NCI-H2171 (cell line): ENCODE measurements around the gene KANSL1.
A peak's percentile ranks its signal among the peaks of the same experiment; 100 is the strongest.
"Not testable (repeated sequence)": the region's sequence is repeated elsewhere in the genome, so short reads cannot be mapped to it uniquely, and the experiment has no call there.

ENCODE experiments used
- DNase-seq: peaks from one replicate; lab custom pipeline; 2025; lab: John Stamatoyannopoulos, UW

The KANSL1 gene

DNA sequence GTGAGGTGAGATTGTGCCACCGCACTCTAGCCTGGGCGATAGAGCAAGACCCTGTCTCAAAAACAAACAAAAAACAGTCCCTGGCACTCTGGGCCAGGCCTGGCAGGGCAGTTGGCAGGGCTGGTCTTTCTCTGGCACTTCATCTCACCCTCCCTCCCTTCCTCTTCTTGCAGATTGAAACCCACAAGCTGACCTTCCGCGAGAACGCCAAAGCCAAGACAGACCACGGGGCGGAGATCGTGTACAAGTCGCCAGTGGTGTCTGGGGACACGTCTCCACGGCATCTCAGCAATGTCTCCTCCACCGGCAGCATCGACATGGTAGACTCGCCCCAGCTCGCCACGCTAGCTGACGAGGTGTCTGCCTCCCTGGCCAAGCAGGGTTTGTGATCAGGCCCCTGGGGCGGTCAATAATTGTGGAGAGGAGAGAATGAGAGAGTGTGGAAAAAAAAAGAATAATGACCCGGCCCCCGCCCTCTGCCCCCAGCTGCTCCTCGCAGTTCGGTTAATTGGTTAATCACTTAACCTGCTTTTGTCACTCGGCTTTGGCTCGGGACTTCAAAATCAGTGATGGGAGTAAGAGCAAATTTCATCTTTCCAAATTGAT lies 169.3 kb downstream of the KANSL1 start:
- no peak for DNase-seq

DNA sequence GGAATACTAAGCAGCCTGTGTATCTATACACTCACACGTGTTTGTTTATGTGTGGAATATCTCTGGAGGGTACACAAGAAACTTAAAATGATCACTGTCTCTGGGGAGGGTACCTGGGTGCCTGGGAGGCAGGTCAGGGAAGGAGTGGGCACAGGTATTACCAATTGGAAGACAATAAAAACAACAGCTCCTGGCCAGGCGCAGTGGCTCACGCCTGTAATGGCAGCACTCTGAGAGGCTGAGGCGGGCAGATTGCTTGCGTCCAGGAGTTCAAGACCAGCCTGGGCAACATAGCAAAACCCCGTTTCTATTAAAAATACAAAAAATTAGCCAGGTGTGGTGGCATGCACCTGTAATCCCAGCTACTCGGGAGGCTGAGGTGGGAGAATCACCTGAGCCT lies 169.9 kb downstream of the KANSL1 start:
- not testable (repeated sequence) for DNase-seq

DNA sequence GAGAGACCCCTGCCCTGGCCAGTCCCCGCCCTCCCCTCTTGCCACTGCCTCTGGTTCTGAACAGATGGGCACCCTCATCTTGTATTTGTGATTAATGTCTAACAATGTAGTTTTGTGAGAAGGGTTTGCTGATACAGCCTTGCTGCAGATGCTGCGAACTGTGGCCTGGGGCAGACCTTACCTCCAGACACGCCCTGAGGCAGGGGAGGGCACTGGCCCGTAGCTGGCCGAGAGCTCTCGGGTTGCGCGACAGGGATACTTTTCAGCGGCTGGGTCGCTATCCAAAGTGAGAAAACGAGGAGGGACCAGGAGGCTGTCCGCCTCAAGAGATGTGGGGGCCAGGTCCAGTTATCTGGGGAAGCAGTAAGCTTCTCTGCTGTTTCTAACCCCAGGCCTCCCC lies 172.2 kb downstream of the KANSL1 start:
- no peak for DNase-seq

DNA sequence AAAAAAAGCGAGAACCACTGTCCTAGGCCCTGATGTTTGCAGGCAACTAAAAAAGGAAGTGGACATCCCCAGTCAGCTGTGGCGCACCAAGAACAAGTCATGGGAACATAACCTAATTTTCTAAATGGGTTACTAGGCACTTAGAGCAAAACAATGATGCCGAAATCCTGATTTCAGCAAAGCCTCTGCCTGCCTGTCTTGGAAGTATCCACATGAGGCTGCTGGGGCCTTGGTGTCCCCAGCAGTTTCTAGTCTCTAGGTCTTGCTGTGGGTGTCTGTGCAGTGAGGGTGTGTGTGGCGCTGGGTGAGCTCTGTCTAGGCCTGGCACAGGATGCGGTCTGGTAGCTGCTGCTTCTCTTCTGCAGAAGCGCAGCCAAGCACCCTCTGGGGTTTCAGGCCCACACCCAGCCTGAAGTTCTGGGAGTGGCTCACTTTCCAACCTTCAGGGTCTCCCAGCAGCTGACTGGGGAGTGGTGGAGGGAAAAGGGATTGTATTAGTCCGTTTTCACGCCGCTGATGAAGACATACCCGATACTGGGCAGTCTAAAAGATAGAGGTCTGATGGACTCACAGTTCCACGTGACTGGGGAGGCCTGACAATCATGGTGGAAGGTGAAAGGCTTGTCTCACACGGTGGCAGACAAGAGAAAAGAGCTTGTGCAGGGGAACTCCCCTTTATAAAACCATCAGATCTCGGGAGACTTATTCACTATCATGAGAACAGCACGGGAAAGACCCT lies 173.0 kb downstream of the KANSL1 start:
- DNase-seq = no peak

DNA sequence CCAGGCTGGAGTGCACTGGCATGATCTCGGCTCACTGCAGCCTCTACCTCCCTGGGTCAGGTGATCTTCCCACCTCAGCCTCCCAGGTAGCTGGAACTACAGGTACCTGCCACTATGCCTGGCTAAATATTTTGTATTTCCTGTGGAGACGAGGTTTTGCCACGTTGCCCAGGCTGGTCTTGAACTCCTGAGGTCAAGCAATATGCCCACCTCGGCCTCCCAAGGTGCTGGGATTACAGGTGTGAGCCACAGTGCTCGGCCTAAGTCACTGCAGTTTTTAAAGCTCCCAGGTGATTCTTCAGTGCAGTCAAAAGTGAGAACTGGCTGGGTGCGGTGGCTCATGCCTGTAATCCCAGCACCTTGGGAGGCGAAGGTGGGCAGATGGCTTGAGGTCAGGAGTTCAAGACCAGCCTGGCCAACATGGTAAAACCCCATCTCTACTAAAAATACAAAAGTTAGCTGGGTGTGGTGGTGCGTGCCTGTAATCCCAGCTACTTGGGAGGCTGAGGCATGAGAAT lies 173.8 kb downstream of the KANSL1 start:
- DNase-seq = not testable (repeated sequence)

DNA sequence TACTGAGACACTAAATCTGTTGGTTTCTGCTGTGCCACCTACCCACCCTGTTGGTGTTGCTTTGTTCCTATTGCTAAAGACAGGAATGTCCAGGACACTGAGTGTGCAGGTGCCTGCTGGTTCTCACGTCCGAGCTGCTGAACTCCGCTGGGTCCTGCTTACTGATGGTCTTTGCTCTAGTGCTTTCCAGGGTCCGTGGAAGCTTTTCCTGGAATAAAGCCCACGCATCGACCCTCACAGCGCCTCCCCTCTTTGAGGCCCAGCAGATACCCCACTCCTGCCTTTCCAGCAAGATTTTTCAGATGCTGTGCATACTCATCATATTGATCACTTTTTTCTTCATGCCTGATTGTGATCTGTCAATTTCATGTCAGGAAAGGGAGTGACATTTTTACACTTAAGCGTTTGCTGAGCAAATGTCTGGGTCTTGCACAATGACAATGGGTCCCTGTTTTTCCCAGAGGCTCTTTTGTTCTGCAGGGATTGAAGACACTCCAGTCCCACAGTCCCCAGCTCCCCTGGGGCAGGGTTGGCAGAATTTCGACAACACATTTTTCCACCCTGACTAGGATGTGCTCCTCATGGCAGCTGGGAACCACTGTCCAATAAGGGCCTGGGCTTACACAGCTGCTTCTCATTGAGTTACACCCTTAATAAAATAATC lies 179.6 kb downstream of the KANSL1 start:
- DNase-seq = no peak

DNA sequence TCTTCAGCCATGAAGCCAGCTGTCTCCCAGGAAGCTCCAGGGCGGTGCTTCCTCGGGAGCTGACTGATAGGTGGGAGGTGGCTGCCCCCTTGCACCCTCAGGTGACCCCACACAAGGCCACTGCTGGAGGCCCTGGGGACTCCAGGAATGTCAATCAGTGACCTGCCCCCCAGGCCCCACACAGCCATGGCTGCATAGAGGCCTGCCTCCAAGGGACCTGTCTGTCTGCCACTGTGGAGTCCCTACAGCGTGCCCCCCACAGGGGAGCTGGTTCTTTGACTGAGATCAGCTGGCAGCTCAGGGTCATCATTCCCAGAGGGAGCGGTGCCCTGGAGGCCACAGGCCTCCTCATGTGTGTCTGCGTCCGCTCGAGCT lies 180.1 kb downstream of the KANSL1 start:
- no peak for DNase-seq

DNA sequence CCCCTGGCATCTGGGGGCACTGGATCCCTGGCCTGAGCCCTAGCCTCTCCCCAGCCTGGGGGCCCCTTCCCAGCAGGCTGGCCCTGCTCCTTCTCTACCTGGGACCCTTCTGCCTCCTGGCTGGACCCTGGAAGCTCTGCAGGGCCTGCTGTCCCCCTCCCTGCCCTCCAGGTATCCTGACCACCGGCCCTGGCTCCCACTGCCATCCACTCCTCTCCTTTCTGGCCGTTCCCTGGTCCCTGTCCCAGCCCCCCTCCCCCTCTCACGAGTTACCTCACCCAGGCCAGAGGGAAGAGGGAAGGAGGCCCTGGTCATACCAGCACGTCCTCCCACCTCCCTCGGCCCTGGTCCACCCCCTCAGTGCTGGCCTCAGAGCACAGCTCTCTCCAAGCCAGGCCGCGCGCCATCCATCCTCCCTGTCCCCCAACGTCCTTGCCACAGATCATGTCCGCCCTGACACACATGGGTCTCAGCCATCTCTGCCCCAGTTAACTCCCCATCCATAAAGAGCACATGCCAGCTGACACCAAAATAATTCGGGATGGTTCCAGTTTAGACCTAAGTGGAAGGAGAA lies 180.6 kb downstream of the KANSL1 start:
- no peak for DNase-seq

DNA sequence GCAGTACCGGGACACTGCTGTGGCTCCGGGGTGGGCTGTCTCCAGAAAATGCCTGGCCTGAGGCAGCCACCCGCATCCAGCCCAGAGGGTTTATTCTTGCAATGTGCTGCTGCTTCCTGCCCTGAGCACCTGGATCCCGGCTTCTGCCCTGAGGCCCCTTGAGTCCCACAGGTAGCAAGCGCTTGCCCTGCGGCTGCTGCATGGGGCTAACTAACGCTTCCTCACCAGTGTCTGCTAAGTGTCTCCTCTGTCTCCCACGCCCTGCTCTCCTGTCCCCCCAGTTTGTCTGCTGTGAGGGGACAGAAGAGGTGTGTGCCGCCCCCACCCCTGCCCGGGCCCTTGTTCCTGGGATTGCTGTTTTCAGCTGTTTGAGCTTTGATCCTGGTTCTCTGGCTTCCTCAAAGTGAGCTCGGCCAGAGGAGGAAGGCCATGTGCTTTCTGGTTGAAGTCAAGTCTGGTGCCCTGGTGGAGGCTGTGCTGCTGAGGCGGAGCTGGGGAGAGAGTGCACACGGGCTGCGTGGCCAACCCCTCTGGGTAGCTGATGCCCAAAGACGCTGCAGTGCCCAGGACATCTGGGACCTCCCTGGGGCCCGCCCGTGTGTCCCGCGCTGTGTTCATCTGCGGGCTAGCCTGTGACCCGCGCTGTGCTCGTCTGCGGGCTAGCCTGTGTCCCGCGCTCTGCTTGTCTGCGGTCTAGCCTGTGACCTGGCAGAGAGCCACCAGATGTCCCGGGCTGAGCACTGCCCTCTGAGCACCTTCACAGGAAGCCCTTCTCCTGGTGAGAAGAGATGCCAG lies 181.3 kb downstream of the KANSL1 start:
- no peak for DNase-seq

DNA sequence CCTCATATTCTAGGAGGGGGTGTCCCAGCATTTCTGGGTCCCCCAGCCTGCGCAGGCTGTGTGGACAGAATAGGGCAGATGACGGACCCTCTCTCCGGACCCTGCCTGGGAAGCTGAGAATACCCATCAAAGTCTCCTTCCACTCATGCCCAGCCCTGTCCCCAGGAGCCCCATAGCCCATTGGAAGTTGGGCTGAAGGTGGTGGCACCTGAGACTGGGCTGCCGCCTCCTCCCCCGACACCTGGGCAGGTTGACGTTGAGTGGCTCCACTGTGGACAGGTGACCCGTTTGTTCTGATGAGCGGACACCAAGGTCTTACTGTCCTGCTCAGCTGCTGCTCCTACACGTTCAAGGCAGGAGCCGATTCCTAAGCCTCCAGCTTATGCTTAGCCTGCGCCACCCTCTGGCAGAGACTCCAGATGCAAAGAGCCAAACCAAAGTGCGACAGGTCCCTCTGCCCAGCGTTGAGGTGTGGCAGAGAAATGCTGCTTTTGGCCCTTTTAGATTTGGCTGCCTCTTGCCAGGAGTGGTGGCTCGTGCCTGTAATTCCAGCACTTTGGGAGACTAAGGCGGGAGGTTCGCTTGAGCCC lies 182.5 kb downstream of the KANSL1 start:
- DNase-seq = no peak

DNA sequence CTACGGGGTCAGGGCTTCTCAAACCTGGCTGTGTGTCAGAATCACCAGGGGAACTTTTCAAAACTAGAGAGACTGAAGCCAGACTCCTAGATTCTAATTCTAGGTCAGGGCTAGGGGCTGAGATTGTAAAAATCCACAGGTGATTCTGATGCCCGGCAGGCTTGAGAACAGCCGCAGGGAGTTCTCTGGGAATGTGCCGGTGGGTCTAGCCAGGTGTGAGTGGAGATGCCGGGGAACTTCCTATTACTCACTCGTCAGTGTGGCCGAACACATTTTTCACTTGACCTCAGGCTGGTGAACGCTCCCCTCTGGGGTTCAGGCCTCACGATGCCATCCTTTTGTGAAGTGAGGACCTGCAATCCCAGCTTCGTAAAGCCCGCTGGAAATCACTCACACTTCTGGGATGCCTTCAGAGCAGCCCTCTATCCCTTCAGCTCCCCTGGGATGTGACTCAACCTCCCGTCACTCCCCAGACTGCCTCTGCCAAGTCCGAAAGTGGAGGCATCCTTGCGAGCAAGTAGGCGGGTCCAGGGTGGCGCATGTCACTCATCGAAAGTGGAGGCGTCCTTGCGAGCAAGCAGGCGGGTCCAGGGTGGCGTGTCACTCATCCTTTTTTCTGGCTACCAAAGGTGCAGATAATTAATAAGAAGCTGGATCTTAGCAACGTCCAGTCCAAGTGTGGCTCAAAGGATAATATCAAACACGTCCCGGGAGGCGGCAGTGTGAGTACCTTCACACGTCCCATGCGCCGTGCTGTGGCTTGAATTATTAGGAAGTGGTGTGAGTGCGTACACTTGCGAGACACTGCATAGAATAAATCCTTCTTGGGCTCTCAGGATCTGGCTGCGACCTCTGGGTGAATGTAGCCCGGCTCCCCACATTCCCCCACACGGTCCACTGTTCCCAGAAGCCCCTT lies 183.3 kb downstream of the KANSL1 start:
- DNase-seq = no peak

DNA sequence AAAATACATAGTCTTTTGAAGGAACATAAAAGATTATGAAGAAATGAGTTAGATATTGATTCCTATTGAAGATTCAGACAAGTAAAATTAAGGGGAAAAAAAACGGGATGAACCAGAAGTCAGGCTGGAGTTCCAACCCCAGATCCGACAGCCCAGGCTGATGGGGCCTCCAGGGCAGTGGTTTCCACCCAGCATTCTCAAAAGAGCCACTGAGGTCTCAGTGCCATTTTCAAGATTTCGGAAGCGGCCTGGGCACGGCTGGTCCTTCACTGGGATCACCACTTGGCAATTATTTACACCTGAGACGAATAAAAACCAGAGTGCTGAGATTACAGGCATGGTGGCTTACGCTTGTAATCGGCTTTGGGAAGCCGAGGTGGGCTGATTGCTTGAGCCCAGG lies 184.6 kb downstream of the KANSL1 start:
- DNase-seq = no peak

DNA sequence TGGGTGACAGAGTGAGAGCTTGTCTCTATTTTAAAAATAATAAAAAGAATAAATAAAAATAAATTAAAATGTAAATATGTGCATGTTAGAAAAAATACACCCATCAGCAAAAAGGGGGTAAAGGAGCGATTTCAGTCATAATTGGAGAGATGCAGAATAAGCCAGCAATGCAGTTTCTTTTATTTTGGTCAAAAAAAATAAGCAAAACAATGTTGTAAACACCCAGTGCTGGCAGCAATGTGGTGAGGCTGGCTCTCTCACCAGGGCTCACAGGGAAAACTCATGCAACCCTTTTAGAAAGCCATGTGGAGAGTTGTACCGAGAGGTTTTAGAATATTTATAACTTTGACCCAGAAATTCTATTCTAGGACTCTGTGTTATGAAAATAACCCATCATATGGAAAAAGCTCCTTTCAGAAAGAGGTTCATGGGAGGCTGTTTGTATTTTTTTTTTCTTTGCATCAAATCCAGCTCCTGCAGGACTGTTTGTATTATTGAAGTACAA lies 185.7 kb downstream of the KANSL1 start:
- DNase-seq = no peak

DNA sequence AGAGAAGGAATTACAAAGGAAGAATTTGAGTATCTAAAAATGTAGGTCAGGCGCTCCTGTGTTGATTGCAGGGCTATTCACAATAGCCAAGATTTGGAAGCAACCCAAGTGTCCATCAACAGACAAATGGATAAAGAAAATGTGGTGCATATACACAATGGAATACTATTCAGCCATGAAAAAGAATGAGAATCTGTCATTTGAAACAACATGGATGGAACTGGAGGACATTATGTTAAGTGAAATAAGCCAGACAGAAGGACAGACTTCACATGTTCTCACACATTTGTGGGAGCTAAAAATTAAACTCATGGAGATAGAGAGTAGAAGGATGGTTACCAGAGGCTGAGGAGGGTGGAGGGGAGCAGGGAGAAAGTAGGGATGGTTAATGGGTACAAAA lies 187.1 kb downstream of the KANSL1 start:
- not testable (repeated sequence) for DNase-seq

DNA sequence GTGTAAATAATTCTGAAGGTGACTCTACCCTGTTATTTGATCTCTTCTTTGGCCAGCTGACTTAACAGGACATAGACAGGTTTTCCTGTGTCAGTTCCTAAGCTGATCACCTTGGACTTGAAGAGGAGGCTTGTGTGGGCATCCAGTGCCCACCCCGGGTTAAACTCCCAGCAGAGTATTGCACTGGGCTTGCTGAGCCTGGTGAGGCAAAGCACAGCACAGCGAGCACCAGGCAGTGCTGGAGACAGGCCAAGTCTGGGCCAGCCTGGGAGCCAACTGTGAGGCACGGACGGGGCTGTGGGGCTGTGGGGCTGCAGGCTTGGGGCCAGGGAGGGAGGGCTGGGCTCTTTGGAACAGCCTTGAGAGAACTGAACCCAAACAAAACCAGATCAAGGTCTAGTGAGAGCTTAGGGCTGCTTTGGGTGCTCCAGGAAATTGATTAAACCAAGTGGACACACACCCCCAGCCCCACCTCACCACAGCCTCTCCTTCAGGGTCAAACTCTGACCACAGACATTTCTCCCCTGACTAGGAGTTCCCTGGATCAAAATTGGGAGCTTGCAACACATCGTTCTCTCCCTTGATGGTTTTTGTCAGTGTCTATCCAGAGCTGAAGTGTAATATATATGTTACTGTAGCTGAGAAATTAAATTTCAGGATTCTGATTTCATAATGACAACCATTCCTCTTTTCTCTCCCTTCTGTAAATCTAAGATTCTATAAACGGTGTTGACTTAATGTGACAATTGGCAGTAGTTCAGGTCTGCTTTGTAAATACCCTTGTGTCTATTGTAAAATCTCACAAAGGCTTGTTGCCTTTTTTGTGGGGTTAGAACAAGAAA lies 189.1 kb downstream of the KANSL1 start:
- no peak for DNase-seq

DNA sequence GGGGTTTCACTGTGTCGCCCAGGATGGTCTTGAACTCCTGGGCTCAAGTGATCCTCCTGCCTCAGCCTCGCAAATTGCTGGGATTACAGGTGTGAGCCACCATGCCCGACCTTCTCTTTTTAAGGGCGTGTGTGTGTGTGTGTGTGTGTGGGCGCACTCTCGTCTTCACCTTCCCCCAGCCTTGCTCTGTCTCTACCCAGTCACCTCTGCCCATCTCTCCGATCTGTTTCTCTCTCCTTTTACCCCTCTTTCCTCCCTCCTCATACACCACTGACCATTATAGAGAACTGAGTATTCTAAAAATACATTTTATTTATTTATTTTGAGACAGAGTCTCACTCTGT lies 190.3 kb downstream of the KANSL1 start:
- DNase-seq = no peak

DNA sequence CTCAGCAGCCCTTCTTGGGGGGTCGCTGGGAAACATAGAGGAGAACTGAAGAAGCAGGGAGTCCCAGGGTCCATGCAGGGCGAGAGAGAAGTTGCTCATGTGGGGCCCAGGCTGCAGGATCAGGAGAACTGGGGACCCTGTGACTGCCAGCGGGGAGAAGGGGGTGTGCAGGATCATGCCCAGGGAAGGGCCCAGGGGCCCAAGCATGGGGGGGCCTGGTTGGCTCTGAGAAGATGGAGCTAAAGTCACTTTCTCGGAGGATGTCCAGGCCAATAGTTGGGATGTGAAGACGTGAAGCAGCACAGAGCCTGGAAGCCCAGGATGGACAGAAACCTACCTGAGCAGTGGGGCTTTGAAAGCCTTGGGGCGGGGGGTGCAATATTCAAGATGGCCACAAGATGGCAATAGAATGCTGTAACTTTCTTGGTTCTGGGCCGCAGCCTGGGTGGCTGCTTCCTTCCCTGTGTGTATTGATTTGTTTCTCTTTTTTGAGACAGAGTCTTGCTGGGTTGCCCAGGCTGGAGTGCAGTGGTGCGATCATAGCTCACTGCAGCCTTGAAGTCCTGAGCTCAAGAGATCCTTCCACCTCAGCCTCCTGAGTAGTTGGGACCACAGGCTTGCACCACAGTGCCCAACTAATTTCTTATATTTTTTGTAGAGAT lies 190.8 kb downstream of the KANSL1 start:
- peak; percentile 23 for DNase-seq

DNA sequence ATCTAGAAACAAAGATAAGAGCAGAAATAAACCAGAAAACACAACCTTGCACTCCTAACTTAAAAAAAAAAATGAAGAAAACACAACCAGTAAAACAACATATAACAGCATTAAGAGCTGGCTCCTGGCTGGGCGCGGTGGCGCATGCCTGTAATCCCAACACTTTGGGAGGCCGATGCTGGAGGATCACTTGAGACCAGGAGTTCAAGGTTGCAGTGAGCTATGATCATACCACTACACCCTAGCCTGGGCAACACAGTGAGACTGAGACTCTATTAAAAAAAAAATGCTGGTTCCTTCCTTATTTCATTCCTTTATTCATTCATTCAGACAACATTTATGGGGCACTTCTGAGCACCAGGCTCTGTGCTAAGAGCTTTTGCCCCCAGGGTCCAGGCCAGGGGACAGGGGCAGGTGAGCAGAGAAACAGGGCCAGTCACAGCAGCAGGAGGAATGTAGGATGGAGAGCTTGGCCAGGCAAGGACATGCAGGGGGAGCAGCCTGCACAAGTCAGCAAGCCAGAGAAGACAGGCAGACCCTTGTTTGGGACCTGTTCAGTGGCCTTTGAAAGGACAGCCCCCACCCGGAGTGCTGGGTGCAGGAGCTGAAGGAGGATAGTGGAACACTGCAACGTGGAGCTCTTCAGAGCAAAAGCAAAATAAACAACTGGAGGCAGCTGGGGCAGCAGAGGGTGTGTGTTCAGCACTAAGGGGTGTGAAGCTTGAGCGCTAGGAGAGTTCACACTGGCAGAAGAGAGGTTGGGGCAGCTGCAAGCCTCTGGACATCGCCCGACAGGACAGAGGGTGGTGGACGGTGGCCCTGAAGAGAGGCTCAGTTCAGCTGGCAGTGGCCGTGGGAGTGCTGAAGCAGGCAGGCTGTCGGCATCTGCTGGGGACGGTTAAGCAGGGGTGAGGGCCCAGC lies 191.6 kb downstream of the KANSL1 start:
- no peak for DNase-seq
